Glutamatergic neuron (in vitro differentiated cells): ENCODE results near the gene ZBTB1. TPM values are rescaled to one million over a fixed set of nuclear protein-coding genes. Genes with fewer than 3 reads are reported as not detected.

Experiments
- DNase-seq: peaks from one replicate; pipeline ENCODE4 v3.0.0; 2022
- H3K27ac Mint-ChIP-seq: one replicate; pipeline ENCODE4 v1.8.0; 2020; ENCODE audit warnings: mild to moderate bottlenecking, mixed read lengths, inconsistent platforms; ENCODE audit not compliant: unreplicated experiment
- H3K27me3 Mint-ChIP-seq: one replicate; pipeline ENCODE4 v1.8.0; 2020; ENCODE audit warnings: mild to moderate bottlenecking, moderate library complexity, mixed read lengths, inconsistent platforms; ENCODE audit not compliant: unreplicated experiment
- H3K36me3 Mint-ChIP-seq: one replicate; pipeline ENCODE4 v1.8.0; 2020; ENCODE audit warnings: mild to moderate bottlenecking, mixed read lengths, inconsistent platforms; ENCODE audit not compliant: unreplicated experiment
- H3K4me1 Mint-ChIP-seq: one replicate; pipeline ENCODE4 v1.8.0; 2020; ENCODE audit warnings: mild to moderate bottlenecking, low read depth, mixed read lengths, inconsistent platforms; ENCODE audit not compliant: unreplicated experiment
- H3K4me3 Mint-ChIP-seq: one replicate; pipeline ENCODE4 v1.8.0; 2020; ENCODE audit warnings: mild to moderate bottlenecking, mixed read lengths, inconsistent platforms; ENCODE audit not compliant: unreplicated experiment
- H3K9me3 Mint-ChIP-seq: one replicate; pipeline ENCODE4 v1.8.0; 2020; ENCODE audit warnings: mild to moderate bottlenecking, moderate library complexity, mixed read lengths, inconsistent platforms; ENCODE audit not compliant: unreplicated experiment
- total RNA-seq: library from RNA; stranded (reverse); fragmentation: NEBNext Ultra II Directional; extraction: Animal tissue kit (Norgen Biotek cat#: 25700); gene quantifications from one replicate; pipeline ENCODE4 v1.2.1, GENCODE V29; 2021; ENCODE audit not compliant: unreplicated experiment
- TF ChIP-seq, protein P1 (sequence below): fragments of 200-600 bp; sonication (generic); IDR thresholded peaks from one replicate; pipeline ENCODE4 v1.5.0; 2021; ENCODE audit not compliant: partially characterized antibody, unreplicated experiment

ZBTB1 gene
- total RNA-seq, 1 donor from 2014 or later: 16.6 TPM

DNA sequence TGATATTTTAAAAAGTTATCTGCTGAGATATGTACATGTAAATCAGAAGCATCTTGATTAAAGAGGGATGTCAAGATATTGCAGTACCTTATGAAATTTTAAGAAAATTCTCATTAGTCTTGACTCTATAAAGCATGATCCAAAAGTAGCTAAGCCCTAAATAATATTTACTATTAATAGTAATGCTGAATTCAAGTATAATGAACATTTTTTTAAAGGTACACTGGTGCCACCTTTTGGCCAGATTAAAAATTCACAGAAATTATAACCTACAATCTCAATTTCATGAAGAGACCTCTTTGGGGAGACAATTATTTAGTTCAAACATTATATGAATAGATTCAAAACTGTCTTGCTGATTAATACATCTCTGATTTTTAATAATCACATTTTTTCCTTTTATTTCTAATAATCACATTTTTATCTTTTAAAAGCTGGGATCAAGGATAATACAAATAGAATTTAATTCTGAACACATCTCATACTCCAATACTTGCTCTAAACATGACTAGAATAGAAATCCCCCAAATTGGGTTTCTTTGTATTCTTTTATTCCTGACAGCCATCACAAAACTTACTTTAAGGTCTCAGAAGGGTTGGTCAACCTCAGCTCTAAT lies 25.8 kb upstream of the ZBTB1 start:
- H3K36me3 Mint-ChIP-seq: no peaks in the 10 kb centered on the region
- TF ChIP-seq, protein P1, sequence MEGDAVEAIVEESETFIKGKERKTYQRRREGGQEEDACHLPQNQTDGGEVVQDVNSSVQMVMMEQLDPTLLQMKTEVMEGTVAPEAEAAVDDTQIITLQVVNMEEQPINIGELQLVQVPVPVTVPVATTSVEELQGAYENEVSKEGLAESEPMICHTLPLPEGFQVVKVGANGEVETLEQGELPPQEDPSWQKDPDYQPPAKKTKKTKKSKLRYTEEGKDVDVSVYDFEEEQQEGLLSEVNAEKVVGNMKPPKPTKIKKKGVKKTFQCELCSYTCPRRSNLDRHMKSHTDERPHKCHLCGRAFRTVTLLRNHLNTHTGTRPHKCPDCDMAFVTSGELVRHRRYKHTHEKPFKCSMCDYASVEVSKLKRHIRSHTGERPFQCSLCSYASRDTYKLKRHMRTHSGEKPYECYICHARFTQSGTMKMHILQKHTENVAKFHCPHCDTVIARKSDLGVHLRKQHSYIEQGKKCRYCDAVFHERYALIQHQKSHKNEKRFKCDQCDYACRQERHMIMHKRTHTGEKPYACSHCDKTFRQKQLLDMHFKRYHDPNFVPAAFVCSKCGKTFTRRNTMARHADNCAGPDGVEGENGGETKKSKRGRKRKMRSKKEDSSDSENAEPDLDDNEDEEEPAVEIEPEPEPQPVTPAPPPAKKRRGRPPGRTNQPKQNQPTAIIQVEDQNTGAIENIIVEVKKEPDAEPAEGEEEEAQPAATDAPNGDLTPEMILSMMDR: peak; percentile 58
- H3K4me3 Mint-ChIP-seq: no peak overlapping the region
- DNase-seq: no peak
- H3K27ac Mint-ChIP-seq: no peak overlapping the region
- H3K9me3 Mint-ChIP-seq: no peaks in the 10 kb centered on the region
- H3K4me1 Mint-ChIP-seq: no peaks in the 10 kb centered on the region
- H3K27me3 Mint-ChIP-seq: no peaks in the 10 kb centered on the region

DNA sequence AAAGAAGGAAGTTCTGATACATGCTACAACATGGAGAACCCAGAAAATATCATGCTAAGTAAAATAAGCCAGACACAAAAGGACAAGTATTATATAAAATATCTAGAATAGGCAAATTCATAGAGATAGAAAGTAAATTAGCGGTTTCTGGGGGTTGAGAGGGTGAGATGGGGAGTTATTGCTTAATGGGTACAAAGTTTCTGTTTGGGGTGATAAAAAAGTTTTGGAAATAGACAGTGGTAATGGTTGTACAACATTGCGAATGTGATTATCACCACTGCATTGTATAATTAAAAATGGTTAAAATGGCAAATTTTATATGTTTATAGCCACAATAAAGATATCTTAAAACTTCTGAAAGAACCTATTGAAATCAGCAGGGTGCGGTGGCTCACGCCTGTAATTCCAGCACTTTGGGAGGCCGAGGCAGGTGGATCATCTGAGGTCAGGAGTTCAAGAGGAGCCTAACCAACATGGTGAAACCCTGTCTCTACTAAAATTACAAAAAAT lies 15.9 kb upstream of the ZBTB1 start:
- no peaks in the 10 kb centered on the region for H3K36me3 Mint-ChIP-seq
- H3K9me3 Mint-ChIP-seq: no peaks in the 10 kb centered on the region
- no peaks in the 10 kb centered on the region for H3K27me3 Mint-ChIP-seq
- no peak overlapping the region for H3K27ac Mint-ChIP-seq
- H3K4me3 Mint-ChIP-seq: no peak overlapping the region
- TF ChIP-seq, protein P1: no peak
- H3K4me1 Mint-ChIP-seq: no peaks in the 10 kb centered on the region
- DNase-seq: no peak

DNA sequence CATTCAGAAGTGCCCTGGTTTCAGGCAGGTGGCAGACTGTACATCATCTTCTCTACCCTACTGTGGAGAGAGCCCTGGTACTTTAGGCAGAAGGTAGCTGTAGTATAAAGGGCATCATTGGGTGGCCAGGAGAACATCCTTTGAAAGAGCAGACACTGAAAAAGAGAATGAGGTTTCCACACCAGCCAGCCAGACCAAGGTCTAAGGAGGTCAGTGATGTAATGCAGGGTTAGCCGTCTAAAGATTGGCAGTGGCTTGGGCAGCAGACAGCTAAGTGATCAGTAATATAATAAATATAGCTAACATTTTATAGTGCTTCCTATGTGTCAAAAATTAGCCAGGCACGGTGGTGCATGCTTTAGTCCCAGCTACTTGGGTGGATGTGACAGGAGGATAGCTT lies 12.9 kb upstream of the ZBTB1 start:
- H3K27me3 Mint-ChIP-seq: no peaks in the 10 kb centered on the region
- no peaks in the 10 kb centered on the region for H3K9me3 Mint-ChIP-seq
- no peak overlapping the region for H3K4me3 Mint-ChIP-seq
- no peak overlapping the region for H3K27ac Mint-ChIP-seq
- TF ChIP-seq, protein P1: no peak
- H3K36me3 Mint-ChIP-seq: no peaks in the 10 kb centered on the region
- DNase-seq: no peak
- no peaks in the 10 kb centered on the region for H3K4me1 Mint-ChIP-seq

DNA sequence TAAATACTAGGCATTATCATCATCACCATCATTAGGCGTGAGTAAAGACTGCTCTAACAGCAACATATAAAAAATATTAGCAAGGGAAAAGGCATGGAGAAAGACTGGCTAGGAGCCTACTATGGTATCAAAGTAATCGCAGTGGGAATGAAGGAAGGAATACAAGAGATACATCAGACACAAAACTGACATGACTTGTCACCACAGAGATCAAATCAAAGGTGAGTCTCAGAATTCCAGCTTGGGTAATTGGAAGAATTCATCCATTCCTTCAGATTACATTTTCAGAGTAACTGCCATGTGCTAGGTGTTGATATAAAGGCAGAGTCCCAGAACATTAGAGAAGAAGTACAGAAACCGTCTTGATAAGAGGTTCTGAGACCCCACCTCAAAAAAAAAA lies 11.1 kb upstream of the ZBTB1 start:
- H3K36me3 Mint-ChIP-seq: no peaks in the 10 kb centered on the region
- TF ChIP-seq, protein P1: no peak
- H3K27ac Mint-ChIP-seq: no peak overlapping the region
- DNase-seq: no peak
- no peaks in the 10 kb centered on the region for H3K27me3 Mint-ChIP-seq
- no peaks in the 10 kb centered on the region for H3K4me1 Mint-ChIP-seq
- H3K4me3 Mint-ChIP-seq: no peak overlapping the region
- no peaks in the 10 kb centered on the region for H3K9me3 Mint-ChIP-seq

DNA sequence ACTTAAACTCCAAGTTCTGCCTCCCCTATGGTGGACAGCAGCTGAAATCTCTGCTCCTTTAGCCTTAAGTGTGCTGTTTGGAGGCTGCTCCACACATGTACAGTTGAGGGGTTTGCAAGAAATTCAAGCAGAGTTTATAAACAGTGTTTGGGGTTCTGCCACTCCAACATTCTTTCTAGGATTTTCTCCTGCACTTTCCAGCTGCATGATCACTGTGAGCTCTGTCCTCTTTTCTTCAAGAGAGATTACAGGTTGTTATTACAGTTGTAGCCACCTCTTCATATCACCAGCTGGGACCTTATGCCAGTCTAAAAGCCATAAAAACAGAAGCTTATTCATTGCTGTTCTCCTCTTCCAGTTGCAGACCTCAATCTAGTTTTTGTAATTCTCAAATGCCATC lies 9.3 kb upstream of the ZBTB1 start:
- Mint-ChIP-seq H3K36me3 (no peaks in the 10 kb centered on the region), H3K4me1 (no peaks in the 10 kb centered on the region), H3K27ac (no peak overlapping the region), H3K27me3 (no peaks in the 10 kb centered on the region), H3K9me3 (no peaks in the 10 kb centered on the region), H3K4me3 (no peak overlapping the region)
- no peak for DNase-seq
- TF ChIP-seq, protein P1: no peak
